Keratinocyte (primary cell): ENCODE measurements around the gene SEZ6. TPM values are rescaled to one million over a fixed set of nuclear protein-coding genes. Genes with fewer than 3 reads are reported as not detected.
A peak's percentile ranks its signal among the peaks of the same experiment; 100 is the strongest.

Source experiments
- DNase-seq: peaks from one replicate; pipeline ENCODE4 v3.0.0-alpha.2; 2011; ENCODE audit warnings: low read depth, missing footprints, low spot score
- FAIRE-seq: peaks from 2 replicates; lab custom pipeline; 2011; peaks lifted over from hg19 to GRCh38; lab: Jason Lieb, UNC
- H2AFZ ChIP-seq: 2 replicates; pipeline ENCODE4 v1.6.0; 2012; ENCODE audit warnings: low read length, control low read depth, inconsistent platforms; ENCODE audit not compliant: control insufficient read depth
- H3K27ac ChIP-seq: 2 replicates; pipeline ENCODE4 v1.5.1; 2011; ENCODE audit warnings: low read length; ENCODE audit not compliant: control insufficient read depth, insufficient read depth
- H3K27me3 ChIP-seq: 3 replicates; pipeline ENCODE4 v1.6.0; 2011; ENCODE audit warnings: low read length; ENCODE audit not compliant: control insufficient read depth, insufficient read depth; ENCODE audit errors: extremely low read depth
- H3K36me3 ChIP-seq, 2 experiments: 2 replicates in 1 of 2; 3 replicates in 1 of 2; pipeline ENCODE4 v1.5.1; 2011; ENCODE audit warnings: low read length in 2 of 2, mild to moderate bottlenecking in 1 of 2; ENCODE audit not compliant: control insufficient read depth in 2 of 2, insufficient read depth in 2 of 2; ENCODE audit errors: extremely low read depth in 1 of 2
- H3K4me1 ChIP-seq: 3 replicates; pipeline ENCODE4 v1.5.1; 2011; ENCODE audit warnings: low read length; ENCODE audit not compliant: control insufficient read depth, insufficient read depth; ENCODE audit errors: extremely low read depth
- H3K4me2 ChIP-seq: 3 replicates; pipeline ENCODE4 v1.6.0; 2011; ENCODE audit warnings: low read depth, low read length; ENCODE audit not compliant: control insufficient read depth, insufficient read depth; ENCODE audit errors: extremely low read depth
- H3K4me3 ChIP-seq, 3 experiments: fragments of 200-600 bp in 1 of 3; sonication (generic) in 1 of 3; 2 replicates in 2 of 3; 3 replicates in 1 of 3; pipeline ENCODE4 v1.5.1; 2011 to 2016; ENCODE audit warnings: low read length in 3 of 3, mild to moderate bottlenecking in 3 of 3, control low read depth in 2 of 3, inconsistent platforms in 1 of 3, low read depth in 1 of 3, mixed read lengths in 1 of 3, mixed run types in 1 of 3, moderate library complexity in 1 of 3; ENCODE audit not compliant: control insufficient read depth in 2 of 3, insufficient read depth in 2 of 3; ENCODE audit errors: extremely low read depth in 1 of 3
- H3K79me2 ChIP-seq: 2 replicates; pipeline ENCODE4 v1.6.0; 2012; ENCODE audit warnings: low read length; ENCODE audit not compliant: control insufficient read depth, insufficient read depth
- H3K9ac ChIP-seq: 3 replicates; pipeline ENCODE4 v1.6.0; 2011; ENCODE audit warnings: low read length; ENCODE audit not compliant: control insufficient read depth, insufficient read depth; ENCODE audit errors: extremely low read depth
- H3K9me1 ChIP-seq: 3 replicates; pipeline ENCODE4 v1.6.0; 2011; ENCODE audit warnings: low read length; ENCODE audit not compliant: control insufficient read depth, insufficient read depth; ENCODE audit errors: extremely low read depth
- H3K9me3 ChIP-seq: 2 replicates; pipeline ENCODE4 v1.5.1; 2012; ENCODE audit warnings: low read depth, low read length; ENCODE audit not compliant: control insufficient read depth
- H4K20me1 ChIP-seq: 3 replicates; pipeline ENCODE4 v1.6.0; 2011; ENCODE audit warnings: low read length; ENCODE audit not compliant: control insufficient read depth, insufficient read depth; ENCODE audit errors: extremely low read depth
- CTCF ChIP-seq, 3 experiments: IDR thresholded peaks in 1 of 3; conservative IDR thresholded peaks in 1 of 3; optimal IDR thresholded peaks in 1 of 3; 2 replicates in 2 of 3; 3 replicates in 1 of 3; pipeline versions ENCODE3 to v1.5.1; 2011; ENCODE audit warnings: low read length in 3 of 3, mild to moderate bottlenecking in 3 of 3, moderate library complexity in 2 of 3, control low read depth in 1 of 3, inconsistent platforms in 1 of 3; ENCODE audit not compliant: insufficient read depth in 2 of 3; ENCODE audit errors: extremely low read depth in 1 of 3
- EZH2 ChIP-seq: IDR thresholded peaks from one replicate; pipeline ENCODE4 v1.6.1; 2012; ENCODE audit warnings: inconsistent platforms, mild to moderate bottlenecking, low read length, moderate library complexity
- dilution Hi-C: fragments of 300-500 bp; cut with MboI; formaldehyde crosslinking; loops from one replicate; pipeline ENCODE4 v1.7.0; 2020; ENCODE audit warnings: low sequenced_read_pairs; ENCODE audit not compliant: extremely low pct_ligation_motif_present
- polyA plus RNA-seq, 5 experiments: library from polyadenylated mRNA; depleted of rRNA in 3 of 5; stranded (reverse) in 3 of 5; stranded (forward) in 1 of 5; unstranded in 1 of 5; fragments of >200 nt; gene quantifications; 1 replicate in 1 of 5; 2 replicates in 3 of 5; 3 replicates in 1 of 5; pipeline versions ENCODE4 v1.2.1 to v1.2.3, GENCODE V29; 2011 to 2012; ENCODE audit warnings: missing spikeins in 2 of 5, low read depth in 1 of 5, low replicate concordance in 1 of 5

SEZ6 gene
- polyA plus RNA-seq, 1 donor (not counting 4 experiments of a cell fraction or from before 2014, with no cell fraction given) = not detected

- H3K4me2 ChIP-seq = no peak overlapping the region
- dilution Hi-C loops = no loop called here
- TF ChIP-seq EZH2 (no peak), CTCF (optimal IDR thresholded peaks at IDR 0.05 in 1 of 3, IDR thresholded peaks at IDR 0.05 in 1 of 3, conservative IDR thresholded peaks at IDR 0.05 in 1 of 3; ENCODE audit: extremely low read depth in 1 of 3, insufficient read depth in 2 of 3, low read length in 3 of 3) (no peak)
- no peak overlapping the region for H3K27ac ChIP-seq
- H4K20me1 ChIP-seq = no peaks in the 10 kb centered on the region
- no peaks in the 10 kb centered on the region for H3K9me3 ChIP-seq
- no peak overlapping the region for H3K4me3 ChIP-seq
- H3K9me1 ChIP-seq = no peaks in the 10 kb centered on the region
- H2AFZ ChIP-seq = no peak overlapping the region
- H3K79me2 ChIP-seq = no peaks in the 10 kb centered on the region
- H3K9ac ChIP-seq = no peak overlapping the region
- FAIRE-seq (no peak), DNase-seq (no peak)
- peaks cover 70% of the 10 kb centered on the region for H3K27me3 ChIP-seq
- H3K36me3 ChIP-seq = no peaks in the 10 kb centered on the region
- H3K4me1 ChIP-seq = peaks cover 5% of the 10 kb centered on the region
Measured at GRCh38 chr17:29018788-29019474, 13.1 kb upstream of the SEZ6 start.

- H3K27me3 ChIP-seq = peaks cover 55% of the 10 kb centered on the region
- peaks cover 5% of the 10 kb centered on the region for H3K4me1 ChIP-seq
- H3K36me3 ChIP-seq = no peaks in the 10 kb centered on the region
- H3K4me3 ChIP-seq = no peak overlapping the region
- H3K27ac ChIP-seq = no peak overlapping the region
- DNase-seq = no peak
- dilution Hi-C loops = no loop called here
- no peaks in the 10 kb centered on the region for H4K20me1 ChIP-seq
- H3K9ac ChIP-seq = no peak overlapping the region
- H3K4me2 ChIP-seq = no peak overlapping the region
- no peak overlapping the region for H2AFZ ChIP-seq
- H3K9me3 ChIP-seq = no peaks in the 10 kb centered on the region
- no peak for TF ChIP-seq CTCF (optimal IDR thresholded peaks at IDR 0.05 in 1 of 3, IDR thresholded peaks at IDR 0.05 in 1 of 3, conservative IDR thresholded peaks at IDR 0.05 in 1 of 3; ENCODE audit: extremely low read depth in 1 of 3, insufficient read depth in 2 of 3, low read length in 3 of 3)
- TF ChIP-seq EZH2 = peak; percentile 30
- H3K79me2 ChIP-seq = no peaks in the 10 kb centered on the region
- H3K9me1 ChIP-seq = no peaks in the 10 kb centered on the region
- FAIRE-seq = no peak
Measured at GRCh38 chr17:29016345-29017210, 10.7 kb upstream of the SEZ6 start.
